ENCODE data around the gene B3GNT7. TPM values are rescaled to one million over a fixed set of nuclear protein-coding genes. Genes with fewer than 3 reads are reported as not detected.

B3GNT7 gene
- total and polyA plus RNA-seq, 2 experiments from 2014 or later = not detected

DNA sequence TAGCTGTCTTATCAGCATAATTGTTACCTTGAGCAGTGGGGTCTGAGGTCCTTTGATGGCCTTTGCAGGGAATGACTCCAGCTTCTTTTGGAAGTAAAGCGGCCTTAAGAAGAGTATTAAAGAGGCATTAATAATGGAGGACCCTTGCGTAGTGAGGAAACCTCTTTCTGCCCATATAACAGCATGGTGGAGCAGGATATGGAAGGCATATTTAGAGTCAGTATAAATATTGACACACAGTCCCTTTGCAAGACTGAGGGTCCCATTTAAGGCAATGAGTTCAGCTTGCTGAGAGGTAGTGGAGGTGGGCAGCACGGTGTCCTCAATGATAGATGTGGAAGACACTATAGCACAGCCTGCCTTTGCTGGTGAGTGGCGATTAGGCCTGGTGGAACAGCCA, 36.1 kb downstream of the B3GNT7 start:
- TF ChIP-seq EZH2phosphoT487 (IDR thresholded peaks at IDR 0.05; ENCODE audit: insufficient read depth, low read depth) = no peak
- in situ Hi-C loops (cut with MboI) = no loop called here
- H3K27ac ChIP-seq = no peak overlapping the region

DNA sequence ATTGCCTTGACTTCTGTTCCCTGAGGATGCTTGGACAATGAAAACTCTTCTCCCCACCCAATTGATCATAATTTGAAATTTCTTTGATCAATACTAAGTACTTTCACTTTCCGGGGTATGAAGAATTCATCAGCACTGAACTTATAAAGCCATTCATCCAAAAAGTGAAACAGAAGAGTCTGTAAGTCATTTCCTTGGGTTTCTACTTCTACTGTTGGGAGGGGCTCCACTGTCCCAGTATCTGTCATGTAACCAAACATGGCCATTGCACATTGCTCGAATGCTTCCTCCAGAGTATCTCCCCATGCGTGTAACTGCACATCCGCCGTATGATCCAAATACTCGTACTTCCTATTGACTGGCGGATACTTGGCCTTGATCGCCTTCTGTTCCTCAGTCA, 38.5 kb downstream of the B3GNT7 start:
- H3K9ac ChIP-seq = no peak overlapping the region
- no peaks in the 10 kb centered on the region for H3K9me2 ChIP-seq (ENCODE audit: insufficient read depth)
- in situ Hi-C loops (cut with MboI) = no loop called here
- WGBS, 2 experiments (ENCODE audit: low coverage in 1 of 2, low lambda C conversion rate in 2 of 2, missing lambda C conversion rate in 2 of 2) = 76% methylated on average over 8 of the region's 8 CpGs
- H3K27me3 ChIP-seq (replicated peaks; ENCODE audit: insufficient read depth) = no peaks in the 10 kb centered on the region
- H3F3A ChIP-seq (ENCODE audit: insufficient read depth) = no peaks in the 10 kb centered on the region
- no peaks in the 10 kb centered on the region for H3K9me3 ChIP-seq (ENCODE audit: low read depth)
- H4K20me1 ChIP-seq (ENCODE audit: insufficient read depth) = no peaks in the 10 kb centered on the region
- no peak overlapping the region for H3K4me2 ChIP-seq (ENCODE audit: unreplicated experiment)
- no peak for DNase-seq
- H3K27ac ChIP-seq = no peak overlapping the region
- no peak overlapping the region for H3K4me3 ChIP-seq
- H3K79me2 ChIP-seq (ENCODE audit: insufficient read depth) = no peaks in the 10 kb centered on the region
- H3K4me1 ChIP-seq (ENCODE audit: insufficient read depth) = no peaks in the 10 kb centered on the region
- TF ChIP-seq EZH2phosphoT487 (IDR thresholded peaks at IDR 0.05; ENCODE audit: insufficient read depth, low read depth) (no peak), EZH2 (IDR thresholded peaks at IDR 0.05; ENCODE audit: insufficient read depth, poor library complexity, severe bottlenecking) (no peak)
- H3K36me3 ChIP-seq (ENCODE audit: low read depth) = no peaks in the 10 kb centered on the region
- H2AFZ ChIP-seq = no peak overlapping the region

More for the DNA sequence above, 36.1 kb downstream of the B3GNT7 start:
- Histone ChIP-seq H2AFZ (no peak overlapping the region), H3K4me3 (no peak overlapping the region), H3K27me3 (replicated peaks; ENCODE audit: insufficient read depth) (no peaks in the 10 kb centered on the region), H3K79me2 (ENCODE audit: insufficient read depth) (no peaks in the 10 kb centered on the region), H4K20me1 (ENCODE audit: insufficient read depth) (no peaks in the 10 kb centered on the region), H3K4me1 (ENCODE audit: insufficient read depth) (no peaks in the 10 kb centered on the region), H3K9me3 (ENCODE audit: low read depth) (no peaks in the 10 kb centered on the region), H3K9me2 (ENCODE audit: insufficient read depth) (no peaks in the 10 kb centered on the region), H3K9ac (no peak overlapping the region), H3K4me2 (ENCODE audit: unreplicated experiment) (no peak overlapping the region), H3F3A (ENCODE audit: insufficient read depth) (no peaks in the 10 kb centered on the region), H3K36me3 (ENCODE audit: low read depth) (no peaks in the 10 kb centered on the region)
- 62 to 67% methylated on average over 4 of the region's 4 CpGs for WGBS, 2 experiments (ENCODE audit: low coverage in 1 of 2, low lambda C conversion rate in 2 of 2, missing lambda C conversion rate in 2 of 2)
- no peak for DNase-seq

DNA sequence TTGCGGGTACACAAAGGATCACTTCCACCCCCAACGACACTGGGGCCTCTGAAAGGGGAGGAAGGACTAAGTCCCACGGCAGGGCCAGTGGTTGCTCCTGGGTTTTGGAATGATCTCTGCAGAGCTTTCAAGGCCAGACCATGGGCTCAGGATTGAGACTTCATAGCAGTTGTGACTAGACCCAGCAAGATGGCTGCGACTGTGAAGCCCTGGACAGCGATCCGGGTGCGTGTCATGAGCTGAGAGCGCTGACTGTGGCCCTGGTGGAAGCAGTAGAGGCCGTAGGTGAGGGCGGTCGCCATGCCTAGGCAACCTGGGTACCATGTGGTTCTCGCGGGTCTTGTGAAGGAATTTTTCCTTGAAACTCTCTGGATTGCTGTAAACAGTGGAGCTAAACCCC, 41.4 kb downstream of the B3GNT7 start:
- Histone ChIP-seq H3K36me3 (ENCODE audit: low read depth) (no peaks in the 10 kb centered on the region), H3K4me3 (no peak overlapping the region), H4K20me1 (ENCODE audit: insufficient read depth) (no peaks in the 10 kb centered on the region), H3K79me2 (ENCODE audit: insufficient read depth) (no peaks in the 10 kb centered on the region), H3K4me2 (ENCODE audit: unreplicated experiment) (no peak overlapping the region), H3F3A (ENCODE audit: insufficient read depth) (no peaks in the 10 kb centered on the region), H3K9me2 (ENCODE audit: insufficient read depth) (no peaks in the 10 kb centered on the region), H3K9ac (no peak overlapping the region), H3K4me1 (ENCODE audit: insufficient read depth) (no peaks in the 10 kb centered on the region), H2AFZ (no peak overlapping the region), H3K27ac (no peak overlapping the region), H3K9me3 (ENCODE audit: low read depth) (no peaks in the 10 kb centered on the region), H3K27me3 (replicated peaks; ENCODE audit: insufficient read depth) (no peaks in the 10 kb centered on the region)
- TF ChIP-seq EZH2phosphoT487 (IDR thresholded peaks at IDR 0.05; ENCODE audit: insufficient read depth, low read depth) (no peak), EZH2 (IDR thresholded peaks at IDR 0.05; ENCODE audit: insufficient read depth, poor library complexity, severe bottlenecking) (no peak)
- in situ Hi-C loops (cut with MboI) = no loop called here
- DNase-seq = no peak
- WGBS, 2 experiments (ENCODE audit: low coverage in 1 of 2, low lambda C conversion rate in 2 of 2, missing lambda C conversion rate in 2 of 2) = 71 to 77% methylated on average over 13 of the region's 13 CpGs

DNA sequence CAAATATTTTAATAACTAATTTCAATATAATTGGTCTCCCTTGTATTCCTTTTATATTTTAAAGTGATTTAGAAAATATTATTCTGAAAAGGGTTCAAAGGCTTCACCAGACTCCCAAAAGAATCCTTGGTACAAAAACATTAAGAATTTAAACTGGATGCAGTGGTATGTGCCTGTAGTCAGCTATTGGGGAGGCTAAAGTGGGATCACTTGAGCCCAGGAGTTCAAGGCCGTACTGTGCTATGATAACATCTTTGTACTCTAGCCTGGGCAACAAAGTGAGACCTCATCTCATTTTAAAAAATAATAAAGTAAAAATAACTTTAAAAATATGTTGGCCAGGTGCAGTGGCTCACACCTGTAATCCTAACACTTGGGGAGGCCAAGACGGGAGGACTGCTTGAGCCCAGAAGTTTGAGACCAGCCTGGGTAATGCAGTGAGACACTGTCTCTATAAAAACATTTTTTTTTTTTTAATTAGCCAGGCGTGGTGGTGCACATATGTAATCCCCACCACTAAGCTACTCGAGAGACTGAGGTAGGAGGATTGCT, 54.1 kb downstream of the B3GNT7 start:
- Histone ChIP-seq H3K36me3 (ENCODE audit: low read depth) (peaks cover 18% of the 10 kb centered on the region), H3K79me2 (ENCODE audit: insufficient read depth) (no peaks in the 10 kb centered on the region), H3K9ac (no peak overlapping the region), H3K9me2 (ENCODE audit: insufficient read depth) (no peaks in the 10 kb centered on the region), H3K9me3 (ENCODE audit: low read depth) (no peaks in the 10 kb centered on the region), H3K27ac (no peak overlapping the region), H2AFZ (no peak overlapping the region), H3K4me2 (ENCODE audit: unreplicated experiment) (no peak overlapping the region), H4K20me1 (ENCODE audit: insufficient read depth) (no peaks in the 10 kb centered on the region), H3K4me3 (no peak overlapping the region), H3K27me3 (replicated peaks; ENCODE audit: insufficient read depth) (no peaks in the 10 kb centered on the region), H3F3A (ENCODE audit: insufficient read depth) (peaks cover 22% of the 10 kb centered on the region), H3K4me1 (ENCODE audit: insufficient read depth) (no peaks in the 10 kb centered on the region)
- in situ Hi-C loops (cut with MboI) = no loop called here
- WGBS, 2 experiments (ENCODE audit: low coverage in 1 of 2, low lambda C conversion rate in 2 of 2, missing lambda C conversion rate in 2 of 2) = 79 to 85% methylated on average over 4 of the region's 4 CpGs
- no peak for DNase-seq
- TF ChIP-seq EZH2 (IDR thresholded peaks at IDR 0.05; ENCODE audit: insufficient read depth, poor library complexity, severe bottlenecking) = no peak
- no peak for TF ChIP-seq EZH2phosphoT487 (IDR thresholded peaks at IDR 0.05; ENCODE audit: insufficient read depth, low read depth)

DNA sequence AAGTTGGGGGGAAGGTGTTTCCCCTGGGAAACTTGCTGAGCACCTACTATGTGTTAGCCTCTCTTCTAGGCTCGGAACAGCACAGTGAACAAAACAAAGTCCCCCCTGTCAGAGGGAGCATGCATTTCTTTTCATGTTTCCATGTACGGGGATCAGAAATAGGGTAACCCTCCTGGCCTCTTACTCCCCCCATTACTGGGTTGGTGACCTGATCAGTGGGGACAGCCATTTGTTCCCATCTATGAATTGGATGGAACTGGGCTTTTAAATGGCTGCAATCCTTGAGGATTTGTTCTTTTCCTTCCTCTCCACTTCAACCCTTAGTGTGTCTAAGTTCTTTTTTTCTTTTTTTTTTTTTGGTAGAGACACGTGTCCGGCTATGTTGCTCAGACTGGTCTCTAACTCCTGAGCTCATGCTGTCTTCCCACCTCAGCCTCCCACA, 55.1 kb downstream of the B3GNT7 start:
- in situ Hi-C loops (cut with MboI) = no loop called here
- Histone ChIP-seq H4K20me1 (ENCODE audit: insufficient read depth) (no peaks in the 10 kb centered on the region), H3K4me1 (ENCODE audit: insufficient read depth) (no peaks in the 10 kb centered on the region), H3K27me3 (replicated peaks; ENCODE audit: insufficient read depth) (no peaks in the 10 kb centered on the region), H3K36me3 (ENCODE audit: low read depth) (peaks cover 28% of the 10 kb centered on the region), H3K9me2 (ENCODE audit: insufficient read depth) (no peaks in the 10 kb centered on the region), H2AFZ (no peak overlapping the region), H3K27ac (no peak overlapping the region), H3K4me2 (ENCODE audit: unreplicated experiment) (no peak overlapping the region), H3K79me2 (ENCODE audit: insufficient read depth) (no peaks in the 10 kb centered on the region), H3K9me3 (ENCODE audit: low read depth) (no peaks in the 10 kb centered on the region), H3F3A (ENCODE audit: insufficient read depth) (peaks cover 32% of the 10 kb centered on the region), H3K4me3 (no peak overlapping the region), H3K9ac (no peak overlapping the region)
- DNase-seq = no peak
- WGBS, 2 experiments (ENCODE audit: low coverage in 1 of 2, low lambda C conversion rate in 2 of 2, missing lambda C conversion rate in 2 of 2) = 77 to 79% methylated on average over 4 of the region's 4 CpGs
- TF ChIP-seq EZH2 (IDR thresholded peaks at IDR 0.05; ENCODE audit: insufficient read depth, poor library complexity, severe bottlenecking) (no peak), EZH2phosphoT487 (IDR thresholded peaks at IDR 0.05; ENCODE audit: insufficient read depth, low read depth) (no peak)

Small RNA genes within 50 kb of the gene (microRNA-seq; reads per million reads assigned to microRNA genes)
- gene MIR4777 (ENCODE audit: borderline number of aligned reads) = not detected

Small RNA genes within 50 kb of the gene (small RNA-seq; reads per million reads assigned to genes)
- not detected for gene MIR4777 (ENCODE audit: low read depth, low replicate concordance)

Other genes with a start within 250 kb of the B3GNT7 start
- 15.1 and 17.7 TPM in 2 replicates for gene ARMC9, start 197.1 kb upstream of the B3GNT7 start, total RNA-seq (2014; rRNA removed; shearing (Covaris generic))
- gene ARMC9, start 197.1 kb upstream of the B3GNT7 start, polyA plus RNA-seq (2016; fragmentation: Nextera tagmentation; extraction: Ambion mirVana) = 17.3 and 17.7 TPM in 2 replicates
- 113 and 147 TPM in 2 replicates for gene NCL, start 68.8 kb downstream of the B3GNT7 start, total RNA-seq (2014; rRNA removed; shearing (Covaris generic))
- 412 and 430 TPM in 2 replicates for gene NCL, start 68.8 kb downstream of the B3GNT7 start, polyA plus RNA-seq (2016; fragmentation: Nextera tagmentation; extraction: Ambion mirVana)
- gene NMUR1, start 134.7 kb downstream of the B3GNT7 start, total RNA-seq (2014; rRNA removed; shearing (Covaris generic)) = not detected in 2 replicates
- not detected in 2 replicates for gene NMUR1, start 134.7 kb downstream of the B3GNT7 start, polyA plus RNA-seq (2016; fragmentation: Nextera tagmentation; extraction: Ambion mirVana)
- gene TEX44, start 197.2 kb downstream of the B3GNT7 start, total RNA-seq (2014; rRNA removed; shearing (Covaris generic)) = not detected in 2 replicates
- not detected in 2 replicates for gene TEX44, start 197.2 kb downstream of the B3GNT7 start, polyA plus RNA-seq (2016; fragmentation: Nextera tagmentation; extraction: Ambion mirVana)

Measured in GM23248 (cell line).